ENCODE measurements around the gene ADCY2.

ADCY2 gene

GRCh38 chr5:7565559-7565958 is 169.6 kb downstream of the ADCY2 start:
- in situ Hi-C loops (cut with HindIII; ENCODE audit: low pct_ligation_motif_present, low sequenced_read_pairs), result no loop called here
- no peak for DNase-seq
- Histone ChIP-seq H3K27me3 (replicated peaks) (no peaks in the 10 kb centered on the region), H3K27ac (no peak overlapping the region), H3K4me3 (ENCODE audit: low read depth, low read length) (no peak overlapping the region), H3K36me3 (replicated peaks) (no peaks in the 10 kb centered on the region)
- TF ChIP-seq CTCF (IDR thresholded peaks at IDR 0.05; ENCODE audit: low read depth, low read length, missing control alignments), result no peak

GRCh38 chr5:7576023-7576715 is 180.2 kb downstream of the ADCY2 start:
- Histone ChIP-seq H3K36me3 (replicated peaks) (no peaks in the 10 kb centered on the region), H3K27me3 (replicated peaks) (no peaks in the 10 kb centered on the region), H3K4me3 (ENCODE audit: low read depth, low read length) (no peak overlapping the region), H3K27ac (no peak overlapping the region)
- DNase-seq, result no peak
- no peak for TF ChIP-seq CTCF (IDR thresholded peaks at IDR 0.05; ENCODE audit: low read depth, low read length, missing control alignments)
- in situ Hi-C loops (cut with HindIII; ENCODE audit: low pct_ligation_motif_present, low sequenced_read_pairs), result no loop called here

GRCh38 chr5:7577381-7577780 is 181.4 kb downstream of the ADCY2 start:
- no peak overlapping the region for H3K4me3 ChIP-seq (ENCODE audit: low read depth, low read length)
- H3K27me3 ChIP-seq (replicated peaks), result no peaks in the 10 kb centered on the region
- no peak for DNase-seq
- H3K36me3 ChIP-seq (replicated peaks), result no peaks in the 10 kb centered on the region
- in situ Hi-C loops (cut with HindIII; ENCODE audit: low pct_ligation_motif_present, low sequenced_read_pairs), result no loop called here
- TF ChIP-seq CTCF (IDR thresholded peaks at IDR 0.05; ENCODE audit: low read depth, low read length, missing control alignments), result no peak
- H3K27ac ChIP-seq, result no peak overlapping the region

GRCh38 chr5:7578071-7578470 is 182.1 kb downstream of the ADCY2 start:
- no peak for DNase-seq
- H3K36me3 ChIP-seq (replicated peaks), result no peaks in the 10 kb centered on the region
- H3K27ac ChIP-seq, result no peak overlapping the region
- no peak overlapping the region for H3K4me3 ChIP-seq (ENCODE audit: low read depth, low read length)
- in situ Hi-C loops (cut with HindIII; ENCODE audit: low pct_ligation_motif_present, low sequenced_read_pairs), result no loop called here
- TF ChIP-seq CTCF (IDR thresholded peaks at IDR 0.05; ENCODE audit: low read depth, low read length, missing control alignments), result no peak
- no peaks in the 10 kb centered on the region for H3K27me3 ChIP-seq (replicated peaks)

- no peak for TF ChIP-seq CTCF (IDR thresholded peaks at IDR 0.05; ENCODE audit: low read depth, low read length, missing control alignments)
- in situ Hi-C loops (cut with HindIII; ENCODE audit: low pct_ligation_motif_present, low sequenced_read_pairs), result no loop called here
- H3K27ac ChIP-seq, result no peak overlapping the region
- DNase-seq, result no peak
- H3K4me3 ChIP-seq (ENCODE audit: low read depth, low read length), result no peak overlapping the region
- no peaks in the 10 kb centered on the region for H3K27me3 ChIP-seq (replicated peaks)
- H3K36me3 ChIP-seq (replicated peaks), result no peaks in the 10 kb centered on the region
These were observed 188.8 kb downstream of the ADCY2 start for GRCh38 chr5:7584749-7585148.

- in situ Hi-C loops (cut with HindIII; ENCODE audit: low pct_ligation_motif_present, low sequenced_read_pairs), result no loop called here
- DNase-seq, result no peak
- no peak for TF ChIP-seq CTCF (IDR thresholded peaks at IDR 0.05; ENCODE audit: low read depth, low read length, missing control alignments)
- Histone ChIP-seq H3K27ac (no peak overlapping the region), H3K27me3 (replicated peaks) (no peaks in the 10 kb centered on the region), H3K36me3 (replicated peaks) (no peaks in the 10 kb centered on the region), H3K4me3 (ENCODE audit: low read depth, low read length) (no peak overlapping the region)
These were observed 189.9 kb downstream of the ADCY2 start for GRCh38 chr5:7585807-7586206.

All from brain microvascular endothelial cell (primary cell).